GM12878 (cell line): ENCODE results near the gene RGS2. TPM values are rescaled to one million over a fixed set of nuclear protein-coding genes. Genes with fewer than 3 reads are reported as not detected.

Source experiments
- ATAC-seq: fragments of 200-7000 bp; cut with Tn5 transposase; 3 replicates; pipeline ENCODE4 v1.9.1; 2020; ENCODE audit warnings: mild to moderate bottlenecking, moderate library complexity
- BruUV-seq: library from RNA; stranded (reverse); fragments of 400-500 nt; replicated peaks from 2 replicates; lab custom pipeline; 2021; lab: Mats Ljungman, UMichigan
- CTCF ChIA-PET: fragments of 300-600 bp; sonication (Branson Sonifier 250); formaldehyde crosslinking; extraction: SDS; loops from one replicate; lab custom pipeline; 2021; ENCODE audit warnings: inconsistent platforms; lab: Yijun Ruan, JAX
- POLR2A ChIA-PET: fragments of 350-600 bp; formaldehyde crosslinking; extraction: SDS; loops from one replicate; lab custom pipeline; 2021; ENCODE audit warnings: inconsistent platforms; lab: Charles Lee
- RAD21 ChIA-PET: fragments of 300-600 bp; sonication (Branson Sonifier 250); formaldehyde crosslinking; loops from one replicate; lab custom pipeline; 2023; ENCODE audit warnings: antibody characterized with exemption; ENCODE audit not compliant: unreplicated experiment; lab: Charles Lee
- SMC1A ChIA-PET: fragments of 300-600 bp; sonication (Branson Sonifier 250); formaldehyde crosslinking; loops from one replicate; lab custom pipeline; 2023; ENCODE audit not compliant: unreplicated experiment, uncharacterized antibody; lab: Charles Lee
- DNase-seq: peaks from one replicate; pipeline ENCODE4 v3.0.0-alpha.2; 2011; ENCODE audit warnings: low read depth, low spot score
- FAIRE-seq: peaks from 3 replicates; lab custom pipeline; 2011; peaks lifted over from hg19 to GRCh38; lab: Jason Lieb, UNC
- H2AFZ ChIP-seq: 2 replicates; pipeline ENCODE4 v1.6.0; 2011; ENCODE audit warnings: low read depth, low read length, control low read depth; ENCODE audit not compliant: control insufficient read depth
- H3K27ac ChIP-seq: 2 replicates; pipeline ENCODE4 v1.5.1; 2011; ENCODE audit warnings: control low read depth; ENCODE audit not compliant: control insufficient read depth, insufficient read depth
- H3K27me3 ChIP-seq, 2 experiments: replicated peaks in 1 of 2; 2 replicates each; pipeline versions ENCODE4 v1.6.0 to v1.6.1; 2011; ENCODE audit warnings: low read length in 1 of 2; ENCODE audit not compliant: control insufficient read depth in 2 of 2, insufficient read depth in 2 of 2
- H3K36me3 ChIP-seq, 2 experiments: 2 replicates each; pipeline ENCODE4 v1.5.1; 2011; ENCODE audit warnings: low read length in 1 of 2; ENCODE audit not compliant: control insufficient read depth in 2 of 2, insufficient read depth in 2 of 2
- H3K4me1 ChIP-seq: 2 replicates; pipeline ENCODE4 v1.6.1; 2011; ENCODE audit warnings: mild to moderate bottlenecking, low read length, moderate library complexity, mixed read lengths; ENCODE audit not compliant: control insufficient read depth, insufficient read depth
- H3K4me2 ChIP-seq: 2 replicates; pipeline ENCODE4 v1.6.0; 2011; ENCODE audit warnings: control low read depth; ENCODE audit not compliant: control insufficient read depth, insufficient read depth
- H3K4me3 ChIP-seq: fragments of 200-600 bp; sonication (generic); 2 replicates; pipeline ENCODE4 v1.5.1; 2016
- H3K79me2 ChIP-seq: 2 replicates; pipeline ENCODE4 v1.6.0; 2011; ENCODE audit warnings: low read length; ENCODE audit not compliant: control insufficient read depth, insufficient read depth
- H3K9ac ChIP-seq: 2 replicates; pipeline ENCODE4 v1.8.0; 2011; ENCODE audit warnings: low read length, control low read depth, mixed read lengths; ENCODE audit not compliant: control insufficient read depth, insufficient read depth
- H3K9me3 ChIP-seq: replicated peaks from 3 replicates; pipeline ENCODE4 v1.5.1; 2011; ENCODE audit warnings: mild to moderate bottlenecking, low read length; ENCODE audit not compliant: control insufficient read depth, insufficient read depth
- H4K20me1 ChIP-seq: 2 replicates; pipeline ENCODE4 v1.6.0; 2011; ENCODE audit not compliant: control insufficient read depth, insufficient read depth
- CBX3 ChIP-seq: fragments of 200-600 bp; sonication (generic); IDR thresholded peaks from 2 replicates; pipeline ENCODE4 v1.6.1; 2016; ENCODE audit warnings: low read depth, borderline replicate concordance
- CEBPB ChIP-seq, 2 experiments: fragments of 150-350 bp in 1 of 2; IDR thresholded peaks; 2 replicates each; pipeline ENCODE4 v1.6.1; 2012 to 2014; ENCODE audit warnings: low read depth in 2 of 2, low read length in 2 of 2, borderline replicate concordance in 1 of 2, inconsistent platforms in 1 of 2
- JUNB ChIP-seq: IDR thresholded peaks from 2 replicates; pipeline ENCODE4 v1.6.1; 2016; ENCODE audit warnings: antibody characterized with exemption, mild to moderate bottlenecking
- KLF5 ChIP-seq: fragments of 450-650 bp; IDR thresholded peaks from 2 replicates; pipeline ENCODE4 v1.6.1; 2014; ENCODE audit warnings: mild to moderate bottlenecking; ENCODE audit not compliant: partially characterized antibody
- NBN ChIP-seq: fragments of 450-650 bp; IDR thresholded peaks from 2 replicates; pipeline ENCODE4 v1.6.1; 2016
- NR2F1 ChIP-seq: fragments of 450-650 bp; conservative IDR thresholded peaks from 2 replicates; pipeline ENCODE4 v1.6.1; 2017; ENCODE audit warnings: mild to moderate bottlenecking
- NRF1 ChIP-seq: conservative IDR thresholded peaks from 2 replicates; pipeline ENCODE4 v1.6.1; 2011; ENCODE audit warnings: mild to moderate bottlenecking, low read depth, low read length, improper control_type of control experiment
- PAX5 ChIP-seq: IDR thresholded peaks from 2 replicates; pipeline ENCODE4 v1.6.1; 2011; ENCODE audit warnings: low read depth, low read length, borderline replicate concordance
- RFX5 ChIP-seq: IDR thresholded peaks from 2 replicates; pipeline ENCODE4 v1.6.1; 2011; ENCODE audit warnings: low read depth, low read length, improper control_type of control experiment
- SMAD5 ChIP-seq: IDR thresholded peaks from 2 replicates; pipeline ENCODE4 v1.6.1; 2016; ENCODE audit warnings: antibody characterized with exemption, low read depth
- SMARCA5 ChIP-seq: fragments of 450-650 bp; IDR thresholded peaks from 2 replicates; pipeline ENCODE4 v1.6.1; 2017; ENCODE audit warnings: mild to moderate bottlenecking
- SPI1 ChIP-seq: IDR thresholded peaks from 2 replicates; pipeline ENCODE4 v1.6.1; 2011; ENCODE audit warnings: low read depth, mild to moderate bottlenecking, low read length, moderate library complexity, borderline replicate concordance; ENCODE audit not compliant: insufficient read depth
- TCF12 ChIP-seq: IDR thresholded peaks from 2 replicates; pipeline ENCODE4 v1.6.1; 2011; ENCODE audit warnings: low read depth, mild to moderate bottlenecking, low read length
- ZNF217 ChIP-seq: fragments of 450-650 bp; IDR thresholded peaks from 2 replicates; pipeline ENCODE4 v1.6.1; 2017; ENCODE audit warnings: antibody characterized with exemption, mild to moderate bottlenecking
- in situ Hi-C: fragments of 300-500 bp; cut with MboI; formaldehyde crosslinking; loops from 9 replicates; pipeline ENCODE4 v1.14.3; 2018; ENCODE audit warnings: mixed read lengths
- intact Hi-C: fragments of 100-400 bp; cut with micrococcal nuclease; formaldehyde crosslinking; loops from one replicate; pipeline ENCODE4 v1.14.2; 2022; ENCODE audit not compliant: unreplicated experiment
- polyA plus RNA-seq, 11 experiments: library from polyadenylated mRNA; depleted of rRNA in 4 of 11; unstranded in 6 of 11; stranded (reverse) in 5 of 11; fragments of >200 nt; fragmentation: Nextera tagmentation in 4 of 11; fragmentation: Illumina TruSeq in 1 of 11; extraction: Ambion mirVana in 4 of 11; extraction: Trizol in 1 of 11; gene quantifications; 1 replicate in 1 of 11; 2 replicates in 10 of 11; pipeline versions ENCODE4 v1.2.1 to v1.2.3, GENCODE V29; 2011 to 2016; ENCODE audit warnings: inconsistent platforms in 2 of 11, missing spikeins in 2 of 11, low read depth in 1 of 11
- total RNA-seq, 4 experiments: library from RNA; depleted of rRNA in 3 of 4; stranded (reverse); fragments of >200 nt in 3 of 4; fragmentation: Illumina TruSeq in 1 of 4; extraction: Trizol in 1 of 4; gene quantifications; 2 replicates each; pipeline versions ENCODE4 v1.2.1 to v1.2.3, GENCODE V29; 2013 to 2021
- TF ChIP-seq, protein P1 (sequence below): fragments of 450-650 bp; IDR thresholded peaks from 2 replicates; pipeline ENCODE4 v1.6.1; 2018; ENCODE audit warnings: borderline replicate concordance, mild to moderate bottlenecking; ENCODE audit not compliant: partially characterized antibody

Gene RGS2
- total and polyA plus RNA-seq, 10 of the 15 experiments (the other 5 are each of a cell fraction or from before 2014, with no cell fraction given) = 0.27 to 2.3 (median 0.98) TPM

DNA sequence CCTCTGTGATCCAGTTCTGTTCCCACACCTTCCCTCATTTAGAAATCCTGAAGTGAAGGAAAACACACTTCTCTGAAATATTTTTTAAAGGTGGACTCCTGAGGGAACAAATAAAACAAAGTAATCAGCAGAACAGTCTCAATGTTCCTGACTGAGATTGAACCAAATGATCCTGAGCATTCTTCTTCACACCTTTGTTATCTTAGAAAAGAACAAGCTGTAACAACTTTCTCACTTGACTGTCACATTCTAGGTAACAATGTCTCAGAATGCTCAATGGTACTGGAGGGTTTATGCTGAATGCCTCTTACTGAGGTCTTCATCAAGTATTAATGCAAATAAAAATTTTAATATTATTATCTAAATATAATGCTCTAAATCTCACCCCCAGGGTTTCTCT is 40.4 kb upstream of the RGS2 start:
- no peaks in the 10 kb centered on the region for H3K9me3 ChIP-seq
- ATAC-seq (no peak), FAIRE-seq (no peak), DNase-seq (no peak)
- intact Hi-C loops (no loop called here), in situ Hi-C loops (no loop called here)
- no peaks in the 10 kb centered on the region for H3K4me1 ChIP-seq
- no peaks in the 10 kb centered on the region; a peak in 2 of 4 replicates for H3K27me3 ChIP-seq
- H3K4me2 ChIP-seq = no peak overlapping the region
- H3K4me3 ChIP-seq = no peak overlapping the region
- H2AFZ ChIP-seq = no peak overlapping the region
- CTCF ChIA-PET = no interaction called here
- BruUV-seq = no TSS peak
- no peak overlapping the region for H3K9ac ChIP-seq
- SMC1A ChIA-PET = no interaction called here
- TF ChIP-seq SPI1 (no peak), NR2F1 (no peak), ZNF217 (no peak), RFX5 (no peak), CEBPB (IDR thresholded peaks at IDR 0.05; ENCODE audit: borderline replicate concordance in 1 of 2, low read depth in 2 of 2, low read length in 2 of 2) (no peak), NBN (no peak), SMAD5 (no peak), JUNB (no peak), NRF1 (no peak), CBX3 (no peak), KLF5 (no peak), PAX5 (no peak), TCF12 (no peak), SMARCA5 (no peak)
- TF ChIP-seq, protein P1, sequence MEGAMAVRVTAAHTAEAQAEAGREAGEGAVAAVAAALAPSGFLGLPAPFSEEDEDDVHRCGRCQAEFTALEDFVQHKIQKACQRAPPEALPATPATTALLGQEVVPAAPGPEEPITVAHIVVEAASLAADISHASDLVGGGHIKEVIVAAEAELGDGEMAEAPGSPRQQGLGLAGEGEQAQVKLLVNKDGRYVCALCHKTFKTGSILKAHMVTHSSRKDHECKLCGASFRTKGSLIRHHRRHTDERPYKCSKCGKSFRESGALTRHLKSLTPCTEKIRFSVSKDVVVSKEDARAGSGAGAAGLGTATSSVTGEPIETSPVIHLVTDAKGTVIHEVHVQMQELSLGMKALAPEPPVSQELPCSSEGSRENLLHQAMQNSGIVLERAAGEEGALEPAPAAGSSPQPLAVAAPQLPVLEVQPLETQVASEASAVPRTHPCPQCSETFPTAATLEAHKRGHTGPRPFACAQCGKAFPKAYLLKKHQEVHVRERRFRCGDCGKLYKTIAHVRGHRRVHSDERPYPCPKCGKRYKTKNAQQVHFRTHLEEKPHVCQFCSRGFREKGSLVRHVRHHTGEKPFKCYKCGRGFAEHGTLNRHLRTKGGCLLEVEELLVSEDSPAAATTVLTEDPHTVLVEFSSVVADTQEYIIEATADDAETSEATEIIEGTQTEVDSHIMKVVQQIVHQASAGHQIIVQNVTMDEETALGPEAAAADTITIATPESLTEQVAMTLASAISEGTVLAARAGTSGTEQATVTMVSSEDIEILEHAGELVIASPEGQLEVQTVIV = no peak
- H3K36me3 ChIP-seq = no peaks in the 10 kb centered on the region
- H3K27ac ChIP-seq = no peak overlapping the region
- POLR2A ChIA-PET = no interaction called here
- RAD21 ChIA-PET = no interaction called here
- no peaks in the 10 kb centered on the region for H3K79me2 ChIP-seq
- H4K20me1 ChIP-seq = no peaks in the 10 kb centered on the region
